H1 (cell line): ENCODE data around the gene NR2F1. TPM values are rescaled to one million over a fixed set of nuclear protein-coding genes. Genes with fewer than 3 reads are reported as not detected.

ENCODE experiments used
- CTCF ChIA-PET: fragments of 300-600 bp; sonication (Branson Sonifier 250); formaldehyde crosslinking; loops from one replicate; lab custom pipeline; 2021; ENCODE audit not compliant: partially characterized antibody; lab: Charles Lee
- POLR2A ChIA-PET: fragments of 300-600 bp; sonication (Branson Sonifier 250); formaldehyde crosslinking; loops from one replicate; lab custom pipeline; 2021; ENCODE audit warnings: inconsistent platforms; ENCODE audit not compliant: partially characterized antibody; lab: Charles Lee
- DNase-seq, 2 experiments: peaks; one replicate each; pipeline versions ENCODE4 v3.0.0 to v3.0.0-alpha.2; 2010 to 2022; ENCODE audit warnings: low spot score in 2 of 2, low read depth in 1 of 2, mixed read lengths in 1 of 2
- FAIRE-seq: peaks from 2 replicates; lab custom pipeline; 2011; peaks lifted over from hg19 to GRCh38; lab: Jason Lieb, UNC
- H2AFZ ChIP-seq: 2 replicates; pipeline ENCODE4 v1.8.1; 2012; ENCODE audit warnings: low read length, inconsistent platforms
- H2AK5ac ChIP-seq: 2 replicates; pipeline ENCODE4 v1.6.1; 2013; ENCODE audit warnings: low read depth, low read length
- H2BK120ac ChIP-seq: replicated peaks from 2 replicates; pipeline ENCODE3; 2013; ENCODE audit warnings: low read depth, low read length, inconsistent platforms
- H2BK12ac ChIP-seq: 2 replicates; pipeline ENCODE4 v1.6.1; 2013; ENCODE audit warnings: low read depth, low read length
- H2BK15ac ChIP-seq: 2 replicates; pipeline ENCODE4 v1.6.1; 2013; ENCODE audit warnings: low read length
- H2BK20ac ChIP-seq: 2 replicates; pipeline ENCODE4 v1.6.1; 2013; ENCODE audit warnings: low read length
- H2BK5ac ChIP-seq: 2 replicates; pipeline ENCODE4 v1.6.1; 2013; ENCODE audit warnings: low read depth, low read length
- H3K14ac ChIP-seq: 2 replicates; pipeline ENCODE4 v1.6.1; 2013; ENCODE audit warnings: inconsistent platforms; ENCODE audit not compliant: insufficient read length
- H3K18ac ChIP-seq: 2 replicates; pipeline ENCODE4 v1.6.1; 2013; ENCODE audit warnings: low read length; ENCODE audit errors: extremely low read depth
- H3K23ac ChIP-seq: 2 replicates; pipeline ENCODE4 v1.6.1; 2013; ENCODE audit warnings: inconsistent platforms; ENCODE audit not compliant: insufficient read length
- H3K23me2 ChIP-seq: 2 replicates; pipeline ENCODE4 v1.6.1; 2013; ENCODE audit warnings: low read depth, low read length
- H3K27ac ChIP-seq: 2 replicates; pipeline ENCODE4 v1.6.1; 2011; ENCODE audit warnings: low read depth, low read length, inconsistent platforms
- H3K27me3 ChIP-seq, 4 experiments: replicated peaks in 1 of 4; 1 replicate in 1 of 4; 2 replicates in 3 of 4; pipeline versions ENCODE4 v1.6.1 to v1.8.1; 2011 to 2013; ENCODE audit warnings: low read length in 3 of 4, mild to moderate bottlenecking in 3 of 4, inconsistent platforms in 2 of 4, mixed read lengths in 2 of 4, moderate library complexity in 1 of 4; ENCODE audit not compliant: control insufficient read depth in 3 of 4, insufficient read depth in 3 of 4; ENCODE audit errors: extremely low read depth in 1 of 4
- H3K36me3 ChIP-seq, 4 experiments: 2 replicates each; pipeline versions ENCODE4 v1.6.1 to v1.8.1; 2011 to 2013; ENCODE audit warnings: mild to moderate bottlenecking in 4 of 4, low read length in 3 of 4, moderate library complexity in 2 of 4, control low read depth in 1 of 4, inconsistent platforms in 1 of 4; ENCODE audit not compliant: insufficient read depth in 4 of 4, control insufficient read depth in 2 of 4
- H3K4ac ChIP-seq: replicated peaks from 2 replicates; pipeline ENCODE3; 2013; ENCODE audit warnings: low read length, low read depth, mixed read lengths, inconsistent platforms; ENCODE audit not compliant: insufficient read length
- H3K4me1 ChIP-seq, 4 experiments: replicated peaks in 1 of 4; 1 replicate in 1 of 4; 2 replicates in 3 of 4; pipeline versions ENCODE4 v1.6.1 to v1.8.1; 2011 to 2013; ENCODE audit warnings: low read length in 3 of 4, inconsistent platforms in 2 of 4, mixed read lengths in 1 of 4; ENCODE audit not compliant: insufficient read depth in 4 of 4, control insufficient read depth in 3 of 4
- H3K4me2 ChIP-seq, 2 experiments: 2 replicates each; pipeline versions ENCODE4 v1.6.1 to v1.8.1; 2011 to 2013; ENCODE audit warnings: low read depth in 2 of 2, low read length in 2 of 2, control low read depth in 1 of 2, inconsistent platforms in 1 of 2, mild to moderate bottlenecking in 1 of 2; ENCODE audit not compliant: insufficient read depth in 1 of 2
- H3K4me3 ChIP-seq, 4 experiments: fragments of 200-600, 300-600 bp in 1 of 4; sonication (generic), shearing (Covaris generic), sonication (Bioruptor Twin) in 1 of 4; 2 replicates each; pipeline versions ENCODE4 v1.5.1 to v1.8.1; 2011 to 2016; ENCODE audit warnings: low read length in 4 of 4, low read depth in 3 of 4, control low read depth in 2 of 4, inconsistent platforms in 2 of 4, mild to moderate bottlenecking in 2 of 4, mixed read lengths in 1 of 4, moderate library complexity in 1 of 4; ENCODE audit not compliant: insufficient read depth in 2 of 4; ENCODE audit errors: extremely low read depth in 1 of 4
- H3K56ac ChIP-seq: replicated peaks from 2 replicates; pipeline ENCODE3; 2013; ENCODE audit warnings: low read depth, mild to moderate bottlenecking, mixed read lengths, low read length, inconsistent platforms; ENCODE audit not compliant: insufficient read length
- H3K79me1 ChIP-seq: 2 replicates; pipeline ENCODE4 v1.6.1; 2013; ENCODE audit warnings: low read depth, low read length, control low read depth
- H3K79me2 ChIP-seq, 2 experiments: 2 replicates each; pipeline versions ENCODE4 v1.6.1 to v1.8.1; 2012 to 2013; ENCODE audit warnings: low read length in 2 of 2, mild to moderate bottlenecking in 2 of 2, inconsistent platforms in 1 of 2; ENCODE audit not compliant: insufficient read depth in 2 of 2, control insufficient read depth in 1 of 2
- H3K9ac ChIP-seq, 4 experiments: replicated peaks in 1 of 4; 1 replicate in 1 of 4; 2 replicates in 3 of 4; pipeline versions ENCODE4 v1.6.1 to v1.8.1; 2011 to 2013; ENCODE audit warnings: low read depth in 3 of 4, low read length in 3 of 4, control low read depth in 2 of 4, mild to moderate bottlenecking in 2 of 4, moderate library complexity in 2 of 4, inconsistent platforms in 1 of 4; ENCODE audit errors: extremely low read depth in 1 of 4
- H3K9me3 ChIP-seq, 2 experiments: 2 replicates each; pipeline versions ENCODE4 v1.6.1 to v1.8.1; 2012 to 2013; ENCODE audit warnings: mild to moderate bottlenecking in 2 of 2, moderate library complexity in 2 of 2, control low read depth in 1 of 2, inconsistent platforms in 1 of 2, low read depth in 1 of 2, low read length in 1 of 2, mixed read lengths in 1 of 2; ENCODE audit not compliant: insufficient read depth in 2 of 2
- H4K20me1 ChIP-seq, 2 experiments: replicated peaks in 1 of 2; 2 replicates each; pipeline versions ENCODE3 to v1.8.1; 2011 to 2013; ENCODE audit warnings: inconsistent platforms in 2 of 2, low read length in 2 of 2, mild to moderate bottlenecking in 1 of 2; ENCODE audit not compliant: insufficient read depth in 2 of 2, control insufficient read depth in 1 of 2
- H4K5ac ChIP-seq: 2 replicates; pipeline ENCODE4 v1.6.1; 2013; ENCODE audit warnings: low read length, low read depth, mixed read lengths, inconsistent platforms; ENCODE audit not compliant: insufficient read length
- H4K8ac ChIP-seq: 2 replicates; pipeline ENCODE4 v1.8.0; 2013; ENCODE audit warnings: mild to moderate bottlenecking, moderate library complexity, low read length, inconsistent platforms; ENCODE audit not compliant: insufficient read depth; ENCODE audit errors: extremely low read depth
- H4K91ac ChIP-seq: replicated peaks from 2 replicates; pipeline ENCODE3; 2013; ENCODE audit warnings: low read length, mixed read lengths, inconsistent platforms; ENCODE audit not compliant: insufficient read length
- KDM4A ChIP-seq: IDR thresholded peaks from one replicate; pipeline ENCODE4 v1.7.1; 2012; ENCODE audit warnings: low read depth, mild to moderate bottlenecking, moderate library complexity, low read length, inconsistent platforms; ENCODE audit not compliant: severe bottlenecking
- NANOG ChIP-seq: IDR thresholded peaks from 2 replicates; pipeline ENCODE4 v1.6.1; 2011; ENCODE audit warnings: low read length, low read depth, mild to moderate bottlenecking, inconsistent platforms; ENCODE audit not compliant: insufficient read depth, poor library complexity, severe bottlenecking
- WGBS, 2 experiments: shearing (Covaris generic) in 1 of 2; methylation state at CpG; one replicate each; pipeline versions ENCODE4 v1.1.6 to v1.1.7; 2013 to 2015; ENCODE audit warnings: low lambda C conversion rate in 2 of 2, mixed read lengths in 2 of 2, inconsistent platforms in 1 of 2, low coverage in 1 of 2, missing lambda C conversion rate in 1 of 2; ENCODE audit not compliant: insufficient replicate concordance in 2 of 2, insufficient coverage in 1 of 2, insufficient read length in 1 of 2; ENCODE audit errors: extremely low coverage in 1 of 2, missing lambda C conversion rate in 1 of 2; 5-methylcytosine and 5-hydroxymethylcytosine counted together
- polyA plus RNA-seq, 7 experiments: library from polyadenylated mRNA; depleted of rRNA in 3 of 7; stranded (reverse) in 5 of 7; unstranded in 2 of 7; fragments of >200 nt in 5 of 7; fragments of 200-250 nt in 2 of 7; gene quantifications; 1 replicate in 5 of 7; 2 replicates in 1 of 7; 4 replicates in 1 of 7; pipeline versions ENCODE4 v1.2.1 to v1.2.3, GENCODE V29; 2011 to 2013; ENCODE audit warnings: missing spikeins in 2 of 7, mixed read lengths in 2 of 7
- total RNA-seq: library from RNA; stranded (reverse); fragmentation: NEBNext Ultra II Directional; extraction: Animal tissue kit (Norgen Biotek cat#: 25700); gene quantifications from 2 replicates; pipeline ENCODE4 v1.2.1, GENCODE V29; 2021

NR2F1 gene
- total and polyA plus RNA-seq, 2 of the 8 experiments (the other 6 are each of a cell fraction or from before 2014, with no cell fraction given), result not detected

GRCh38 chr5:93595420-93596147, 12.6 kb downstream of the NR2F1 start:
- ChIA-PET CTCF (interaction anchor here (0.6 to 3.9 kb wide), 15 partner anchors 9 to 1314 kb away, joined by 3 to 32 read pairs (median 5); partner anchors contain the start of gene NR2F1), POLR2A (interaction anchor here (0.6 to 1.5 kb wide), 4 partner anchors 12 to 251 kb away, joined by 3 to 4 read pairs (median 3); partner anchors contain the start of gene NR2F1)
- H3K23me2 ChIP-seq, result peaks cover 3% of the 10 kb centered on the region; the same call in 1 of the 2 replicates
- H3K9ac ChIP-seq, result no peak overlapping the region
- H2BK12ac ChIP-seq, result no peak overlapping the region
- H2AFZ ChIP-seq, result no peak overlapping the region
- no peak overlapping the region for H4K91ac ChIP-seq
- no peaks in the 10 kb centered on the region for H3K79me2 ChIP-seq
- H3K79me1 ChIP-seq, result no peaks in the 10 kb centered on the region
- H4K8ac ChIP-seq, result no peak overlapping the region
- peaks cover 2 to 28% (median 18%) of the 10 kb centered on the region in 4 experiments for H3K4me1 ChIP-seq
- H3K23ac ChIP-seq, result no peak overlapping the region
- TF ChIP-seq NANOG (no peak), KDM4A (peak; percentile 3)
- peak overlapping the region; percentile 56 to 62 for H3K4me2 ChIP-seq
- no peak overlapping the region for H2BK15ac ChIP-seq
- 6% methylated on average over 27 of the region's 29 CpGs; no CpG with 5 or more reads in 1 of the 2 experiments for WGBS, 2 experiments
- no peak overlapping the region for H3K4ac ChIP-seq
- no peak overlapping the region for H4K5ac ChIP-seq
- no peak overlapping the region for H3K14ac ChIP-seq
- no peak overlapping the region for H2BK20ac ChIP-seq
- H3K27ac ChIP-seq, result no peak overlapping the region
- no peak overlapping the region for H2AK5ac ChIP-seq
- H3K27me3 ChIP-seq, result peaks cover 94 to 100% (median 97%) of the 10 kb centered on the region in 4 experiments
- no peak overlapping the region for H3K18ac ChIP-seq
- H2BK5ac ChIP-seq, result no peak overlapping the region
- H3K36me3 ChIP-seq, result no peaks in the 10 kb centered on the region
- peak overlapping the region in 2 of 4 experiments; percentile 10 to 47; a peak in 3 of 8 replicates for H3K4me3 ChIP-seq
- H3K56ac ChIP-seq, result no peak overlapping the region
- FAIRE-seq (no peak), DNase-seq (no peak)
- H4K20me1 ChIP-seq, result peaks cover 20 to 38% of the 10 kb centered on the region in 2 experiments
- no peak overlapping the region for H2BK120ac ChIP-seq
- H3K9me3 ChIP-seq, result no peaks in the 10 kb centered on the region
